HG03521 (cell line): ENCODE measurements around the gene E2F1.
"Not testable (repeated sequence)": the region's sequence is repeated elsewhere in the genome, so short reads cannot be mapped to it uniquely, and the experiment has no call there.

Experiments used
- ATAC-seq: cut with Tn5 transposase; IDR thresholded peaks from one replicate; pipeline ENCODE4 v1.9.1; 2021; ENCODE audit warnings: mild to moderate bottlenecking, moderate library complexity; ENCODE audit not compliant: unreplicated experiment

E2F1 gene

GRCh38 chr20:33646191-33646590 lies 40.0 kb downstream of the E2F1 start:
- ATAC-seq: no peak

- no peak for ATAC-seq
Observed at GRCh38 chr20:33645396-33645795, 40.8 kb downstream of the E2F1 start.

GRCh38 chr20:33645072-33645358 lies 41.2 kb downstream of the E2F1 start:
- ATAC-seq: no peak

- ATAC-seq: no peak
Observed at GRCh38 chr20:33644313-33645071, 41.7 kb downstream of the E2F1 start.

- no peak for ATAC-seq
Observed at GRCh38 chr20:33640287-33640686, 45.9 kb downstream of the E2F1 start.

GRCh38 chr20:33636776-33637175 lies 49.4 kb downstream of the E2F1 start:
- ATAC-seq: no peak

GRCh38 chr20:33635341-33635740 lies 50.8 kb downstream of the E2F1 start:
- ATAC-seq: no peak

GRCh38 chr20:33631910-33632309 lies 54.3 kb downstream of the E2F1 start:
- ATAC-seq: not testable (repeated sequence)

- no peak for ATAC-seq
Observed at GRCh38 chr20:33630507-33630906, 55.7 kb downstream of the E2F1 start.

- no peak for ATAC-seq
Observed at GRCh38 chr20:33629979-33630378, 56.2 kb downstream of the E2F1 start.

GRCh38 chr20:33629533-33629932 lies 56.7 kb downstream of the E2F1 start:
- no peak for ATAC-seq

GRCh38 chr20:33627577-33628216 lies 58.5 kb downstream of the E2F1 start:
- no peak for ATAC-seq

- no peak for ATAC-seq
Observed at GRCh38 chr20:33626190-33626589, 60.0 kb downstream of the E2F1 start.
